Activated B cell treated with CpG ODN at 0.5 μM for 24 hours (primary cell): ENCODE measurements around the gene HOXC4. TPM values are rescaled to one million over a fixed set of nuclear protein-coding genes. Genes with fewer than 3 reads are reported as not detected.

Experiments
- ATAC-seq: fragments of 200-7000 bp; cut with Tn5 transposase; one replicate; pipeline ENCODE4 v1.10.0; 2021; ENCODE audit warnings: low read depth, mild to moderate bottlenecking, moderate library complexity
- CTCF ChIA-PET: fragments of 350-600 bp; sonication (Branson Sonifier 250); formaldehyde crosslinking; loops from one replicate; lab custom pipeline; 2021; ENCODE audit warnings: antibody characterized with exemption; lab: Charles Lee
- POLR2A ChIA-PET: fragments of 350-600 bp; sonication (Branson Sonifier 250); formaldehyde crosslinking; loops from one replicate; lab custom pipeline; 2021; ENCODE audit warnings: antibody characterized with exemption; lab: Charles Lee
- DNase-seq: peaks from one replicate; pipeline ENCODE4 v3.0.0; 2022
- H3K27ac Mint-ChIP-seq: one replicate; pipeline ENCODE4 v1.8.0; 2020; ENCODE audit warnings: mixed read lengths
- H3K27me3 Mint-ChIP-seq: one replicate; pipeline ENCODE4 v1.8.0; 2021; ENCODE audit warnings: mixed read lengths
- H3K36me3 Mint-ChIP-seq: one replicate; pipeline ENCODE4 v1.8.0; 2021; ENCODE audit warnings: low read depth, mixed read lengths
- H3K4me1 Mint-ChIP-seq: one replicate; pipeline ENCODE4 v1.8.0; 2021; ENCODE audit warnings: mixed read lengths
- H3K4me3 Mint-ChIP-seq: one replicate; pipeline ENCODE4 v1.8.0; 2020; ENCODE audit warnings: mild to moderate bottlenecking, mixed read lengths
- H3K9me3 Mint-ChIP-seq: one replicate; pipeline ENCODE4 v1.8.0; 2020; ENCODE audit warnings: mixed read lengths
- intact Hi-C: fragments of 100-400 bp; cut with micrococcal nuclease; formaldehyde crosslinking; loops from one replicate; pipeline ENCODE4 v1.15.1; 2024
- total RNA-seq: library from RNA; stranded (reverse); gene quantifications from 2 replicates; pipeline ENCODE4 v1.2.3, GENCODE V29; 2022
- TF ChIP-seq, protein P1 (sequence below): fragments of 200-600 bp; IDR thresholded peaks from one replicate; pipeline ENCODE4 v1.8.0; 2022; ENCODE audit warnings: antibody characterized with exemption, mild to moderate bottlenecking

HOXC4 gene
- total RNA-seq, 1 donor from 2014 or later, result 4.3 TPM

DNA sequence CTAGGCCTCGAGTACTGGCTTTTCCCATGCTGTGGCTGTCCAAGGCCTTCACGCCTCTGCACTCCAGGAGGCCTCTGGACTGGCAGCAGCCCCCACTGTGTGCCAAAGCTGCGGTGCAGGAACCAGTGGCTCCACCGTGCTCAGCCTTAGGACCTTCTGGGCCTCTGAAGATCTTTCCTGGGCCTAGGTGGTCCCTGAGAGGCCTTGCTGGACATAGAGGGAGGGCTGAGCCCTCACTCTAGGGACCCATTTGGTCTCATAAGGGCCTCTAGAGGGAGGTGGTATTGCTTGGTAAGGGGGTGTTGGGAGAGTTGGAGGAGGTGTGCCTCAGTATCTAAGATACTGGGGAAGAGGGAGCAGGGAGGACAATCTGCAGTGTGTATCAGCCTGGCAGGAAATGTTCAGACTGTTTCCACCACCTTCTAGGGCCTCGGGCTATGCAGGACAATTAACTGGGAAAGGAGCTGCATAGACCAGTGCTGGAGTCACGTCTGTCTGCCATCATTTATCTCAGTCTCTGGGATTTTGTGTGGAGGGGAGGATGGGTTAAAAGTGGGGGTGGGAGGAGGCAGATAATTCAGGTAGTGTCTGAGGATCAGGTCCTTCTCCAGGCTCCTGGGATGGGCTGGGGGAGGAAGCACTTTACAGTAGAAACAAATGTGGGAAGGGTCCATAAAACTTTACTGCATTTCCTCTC, 17.9 kb upstream of the HOXC4 start:
- peaks cover 20% of the 10 kb centered on the region for H3K4me1 Mint-ChIP-seq
- ChIA-PET CTCF (interaction anchor here (1.4 to 6.3 kb wide), 3 partner anchors 156 to 172 kb away, joined by 6 to 98 read pairs (median 6); partner anchors contain the start of gene SMUG1), POLR2A (no interaction called here)
- DNase-seq, result no peak
- no peak overlapping the region for H3K4me3 Mint-ChIP-seq
- TF ChIP-seq, protein P1, sequence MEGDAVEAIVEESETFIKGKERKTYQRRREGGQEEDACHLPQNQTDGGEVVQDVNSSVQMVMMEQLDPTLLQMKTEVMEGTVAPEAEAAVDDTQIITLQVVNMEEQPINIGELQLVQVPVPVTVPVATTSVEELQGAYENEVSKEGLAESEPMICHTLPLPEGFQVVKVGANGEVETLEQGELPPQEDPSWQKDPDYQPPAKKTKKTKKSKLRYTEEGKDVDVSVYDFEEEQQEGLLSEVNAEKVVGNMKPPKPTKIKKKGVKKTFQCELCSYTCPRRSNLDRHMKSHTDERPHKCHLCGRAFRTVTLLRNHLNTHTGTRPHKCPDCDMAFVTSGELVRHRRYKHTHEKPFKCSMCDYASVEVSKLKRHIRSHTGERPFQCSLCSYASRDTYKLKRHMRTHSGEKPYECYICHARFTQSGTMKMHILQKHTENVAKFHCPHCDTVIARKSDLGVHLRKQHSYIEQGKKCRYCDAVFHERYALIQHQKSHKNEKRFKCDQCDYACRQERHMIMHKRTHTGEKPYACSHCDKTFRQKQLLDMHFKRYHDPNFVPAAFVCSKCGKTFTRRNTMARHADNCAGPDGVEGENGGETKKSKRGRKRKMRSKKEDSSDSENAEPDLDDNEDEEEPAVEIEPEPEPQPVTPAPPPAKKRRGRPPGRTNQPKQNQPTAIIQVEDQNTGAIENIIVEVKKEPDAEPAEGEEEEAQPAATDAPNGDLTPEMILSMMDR, result no peak
- ATAC-seq, result no peak
- no peaks in the 10 kb centered on the region for H3K9me3 Mint-ChIP-seq
- intact Hi-C loops, result loop anchor here (2.0 kb wide), 1 partner anchor 17 kb away; the partner anchor contains the start of gene HOXC4
- H3K27me3 Mint-ChIP-seq, result peaks cover 67% of the 10 kb centered on the region
- H3K27ac Mint-ChIP-seq, result no peak overlapping the region
- H3K36me3 Mint-ChIP-seq, result no peaks in the 10 kb centered on the region

DNA sequence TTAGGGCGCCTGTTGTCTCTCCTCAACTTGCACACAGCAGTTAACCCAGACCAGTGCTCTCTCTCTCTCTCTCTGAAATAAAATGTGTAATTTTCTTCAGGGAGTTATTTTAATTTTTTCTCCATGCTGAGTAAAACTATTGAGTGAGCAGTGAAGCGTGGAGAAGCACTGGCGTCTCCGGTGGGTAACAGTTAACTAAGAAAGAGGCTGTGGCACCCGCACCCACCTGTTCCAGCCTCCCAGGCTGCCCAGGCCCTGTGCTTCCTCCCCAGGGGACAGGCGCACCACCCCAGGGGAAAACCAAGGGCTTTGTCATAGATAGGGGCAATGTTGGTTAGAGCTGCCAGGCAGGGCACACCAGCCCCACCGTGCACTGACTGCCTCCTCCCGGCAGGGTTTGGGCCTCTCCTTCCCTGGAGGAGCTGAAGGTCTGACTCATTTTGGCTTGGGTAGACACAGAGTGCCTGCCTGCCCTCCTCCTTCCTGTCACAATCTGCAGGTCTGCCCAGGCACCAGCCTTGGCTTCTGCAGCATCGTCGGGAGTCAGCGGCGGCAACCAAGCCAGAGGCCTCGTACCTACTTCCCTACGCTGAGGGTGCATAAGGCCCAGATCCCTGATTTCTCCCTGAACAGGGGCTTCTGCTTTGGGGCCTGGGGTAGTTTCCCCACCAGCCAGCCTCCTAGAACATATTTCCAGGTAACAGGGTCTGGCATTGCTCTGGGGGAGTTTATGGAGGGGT, 16.8 kb upstream of the HOXC4 start:
- Mint-ChIP-seq H3K27me3 (peaks cover 67% of the 10 kb centered on the region), H3K4me3 (no peak overlapping the region), H3K9me3 (no peaks in the 10 kb centered on the region), H3K4me1 (peaks cover 20% of the 10 kb centered on the region), H3K36me3 (no peaks in the 10 kb centered on the region), H3K27ac (no peak overlapping the region)
- TF ChIP-seq, protein P1, result no peak
- ATAC-seq (no peak), DNase-seq (no peak)
- intact Hi-C loops, result no loop called here
- ChIA-PET CTCF (interaction anchor here (2.0 kb wide), 1 partner anchor 171 kb away, joined by 6 read pairs; no protein-coding TSS in a partner anchor), POLR2A (interaction anchor here (0.5 kb wide), 1 partner anchor 15 kb away, joined by 4 read pairs; no protein-coding TSS in a partner anchor)

DNA sequence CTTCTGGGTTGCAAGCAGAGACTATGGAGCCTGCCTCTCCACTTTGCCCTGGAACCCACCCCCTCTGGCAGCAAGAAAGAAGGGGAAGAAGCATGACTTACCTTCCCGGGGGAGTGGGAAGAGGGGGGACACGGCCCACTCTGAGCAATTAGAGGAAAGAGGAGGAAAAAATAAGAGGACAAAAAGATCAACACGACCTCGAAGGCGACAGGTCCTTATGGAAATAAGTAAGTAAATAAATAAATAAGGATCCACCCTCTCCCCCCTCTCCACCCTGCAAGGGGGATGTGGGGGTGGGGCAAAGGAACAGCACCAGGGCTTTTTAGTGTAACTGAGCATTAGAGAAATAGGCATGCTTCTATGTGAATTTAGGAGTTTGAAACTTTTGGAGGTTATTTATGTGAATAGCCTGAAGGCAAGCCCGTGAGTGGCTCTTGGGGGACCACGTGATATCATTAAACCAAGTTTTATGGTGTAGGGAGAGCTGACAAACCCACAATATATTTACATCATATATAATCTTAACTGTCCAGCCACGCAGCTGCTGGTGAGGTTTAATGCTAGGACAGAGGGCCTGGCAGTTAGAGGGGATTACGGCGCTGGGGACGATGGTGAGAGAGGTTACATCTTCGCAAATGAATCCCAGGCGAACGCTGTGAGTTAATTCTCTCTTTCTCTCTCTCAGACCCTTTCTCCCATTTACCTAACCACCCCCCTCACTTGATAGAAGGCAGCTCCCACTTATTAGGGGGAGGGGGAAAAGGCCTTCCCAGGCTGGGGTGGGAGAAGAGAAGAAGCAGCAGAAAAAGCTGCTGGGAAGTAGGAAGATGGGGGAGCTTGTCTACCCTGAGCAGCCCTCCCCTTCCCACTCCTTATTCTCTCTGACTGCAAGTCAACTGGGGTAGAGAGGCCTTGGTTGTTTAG, 16.0 kb upstream of the HOXC4 start:
- Mint-ChIP-seq H3K4me1 (peaks cover 18% of the 10 kb centered on the region), H3K27ac (no peak overlapping the region), H3K36me3 (no peaks in the 10 kb centered on the region), H3K4me3 (no peak overlapping the region), H3K27me3 (peaks cover 64% of the 10 kb centered on the region), H3K9me3 (no peaks in the 10 kb centered on the region)
- DNase-seq (no peak), ATAC-seq (no peak)
- POLR2A ChIA-PET, result no interaction called here
- TF ChIP-seq, protein P1, result no peak
- intact Hi-C loops, result no loop called here
- CTCF ChIA-PET, result interaction anchor here (1.0 kb wide), 1 partner anchor 163 kb away, joined by 3 read pairs; no protein-coding TSS in a partner anchor

DNA sequence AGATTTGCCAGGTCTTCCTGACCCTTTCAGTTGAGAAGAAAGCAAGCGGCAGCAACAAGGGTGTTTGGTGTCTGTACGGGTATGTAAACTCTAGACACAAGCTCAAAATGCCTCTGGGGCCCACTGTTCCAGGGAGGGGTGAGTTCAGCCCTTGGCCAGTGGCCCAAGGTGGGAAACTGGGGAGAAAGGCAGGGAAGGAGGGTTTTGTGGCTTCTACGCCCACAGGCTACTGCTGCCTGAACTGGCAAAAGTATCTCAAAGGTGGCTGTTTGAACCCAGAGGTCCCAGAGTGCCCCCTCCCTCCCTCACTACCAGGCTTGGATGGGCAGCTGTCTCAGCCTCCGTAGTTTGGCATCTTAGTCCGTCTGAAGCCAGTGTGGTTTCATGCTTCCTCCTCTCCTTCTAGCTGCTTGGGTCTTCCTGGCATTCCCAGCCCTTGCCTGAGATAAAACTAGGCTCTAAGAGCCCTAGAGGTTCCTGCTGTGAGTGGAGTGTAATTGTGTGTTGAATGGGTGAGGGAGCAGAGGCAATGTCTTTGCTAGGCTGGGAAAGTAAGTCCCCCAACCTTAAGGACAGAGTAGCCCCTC, 15.3 kb upstream of the HOXC4 start:
- peaks cover 11% of the 10 kb centered on the region for H3K4me1 Mint-ChIP-seq
- no peaks in the 10 kb centered on the region for H3K9me3 Mint-ChIP-seq
- H3K27me3 Mint-ChIP-seq, result peaks cover 63% of the 10 kb centered on the region
- DNase-seq (no peak), ATAC-seq (no peak)
- intact Hi-C loops, result no loop called here
- CTCF ChIA-PET, result interaction anchor here (1.0 kb wide), 1 partner anchor 162 kb away, joined by 3 read pairs; no protein-coding TSS in a partner anchor
- H3K4me3 Mint-ChIP-seq, result no peak overlapping the region
- POLR2A ChIA-PET, result interaction anchor here (0.6 kb wide), 1 partner anchor 11 kb away, joined by 3 read pairs; no protein-coding TSS in a partner anchor
- no peaks in the 10 kb centered on the region for H3K36me3 Mint-ChIP-seq
- TF ChIP-seq, protein P1, result no peak
- H3K27ac Mint-ChIP-seq, result no peak overlapping the region
